ENCODE measurements around the gene DSC2. TPM values are rescaled to one million over a fixed set of nuclear protein-coding genes. Genes with fewer than 3 reads are reported as not detected.

The DSC2 gene
- polyA plus RNA-seq, 1 donor from 2014 or later, result 16.3 TPM

- Histone ChIP-seq H3K9me2 (ENCODE audit: insufficient read depth, low read length) (no peaks in the 10 kb centered on the region), H3K9me3 (ENCODE audit: low read length) (peaks cover 6% of the 10 kb centered on the region), H4K20me1 (ENCODE audit: insufficient read depth) (no peaks in the 10 kb centered on the region), H3K79me2 (replicated peaks; ENCODE audit: insufficient read depth, low read length) (no peaks in the 10 kb centered on the region), H3K9ac (ENCODE audit: low read length) (no peak overlapping the region), H3K27ac (ENCODE audit: low read length) (no peak overlapping the region), H3F3A (ENCODE audit: insufficient read depth, low read length, poor library complexity, severe bottlenecking) (no peaks in the 10 kb centered on the region), H3K4me2 (ENCODE audit: low read length) (no peak overlapping the region), H3K27me3 (ENCODE audit: insufficient read depth, low read depth, low read length) (peaks cover 71% of the 10 kb centered on the region), H3K4me3 (ENCODE audit: low read length) (peak overlapping the region; percentile 62), H3K36me3 (ENCODE audit: insufficient read depth, low read length) (no peaks in the 10 kb centered on the region), H2AFZ (ENCODE audit: low read depth, low read length) (no peak overlapping the region)
- TF ChIP-seq CTCF (IDR thresholded peaks at IDR 0.05; ENCODE audit: poor library complexity, severe bottlenecking) (no peak), EP300 (conservative IDR thresholded peaks at IDR 0.05; ENCODE audit: poor library complexity, severe bottlenecking) (no peak), TAF1 (IDR thresholded peaks at IDR 0.05; ENCODE audit: low read depth) (no peak), EZH2 (IDR thresholded peaks at IDR 0.05; ENCODE audit: borderline replicate concordance, insufficient read depth, low read length, poor library complexity, severe bottlenecking) (no peak), POLR2AphosphoS5 (IDR thresholded peaks at IDR 0.05) (no peak), MXI1 (conservative IDR thresholded peaks at IDR 0.05; ENCODE audit: poor library complexity, severe bottlenecking) (no peak), RAD21 (conservative IDR thresholded peaks at IDR 0.05) (no peak)
Measured at GRCh38 chr18:31042084-31042405, 60.2 kb downstream of the DSC2 start.

DNA sequence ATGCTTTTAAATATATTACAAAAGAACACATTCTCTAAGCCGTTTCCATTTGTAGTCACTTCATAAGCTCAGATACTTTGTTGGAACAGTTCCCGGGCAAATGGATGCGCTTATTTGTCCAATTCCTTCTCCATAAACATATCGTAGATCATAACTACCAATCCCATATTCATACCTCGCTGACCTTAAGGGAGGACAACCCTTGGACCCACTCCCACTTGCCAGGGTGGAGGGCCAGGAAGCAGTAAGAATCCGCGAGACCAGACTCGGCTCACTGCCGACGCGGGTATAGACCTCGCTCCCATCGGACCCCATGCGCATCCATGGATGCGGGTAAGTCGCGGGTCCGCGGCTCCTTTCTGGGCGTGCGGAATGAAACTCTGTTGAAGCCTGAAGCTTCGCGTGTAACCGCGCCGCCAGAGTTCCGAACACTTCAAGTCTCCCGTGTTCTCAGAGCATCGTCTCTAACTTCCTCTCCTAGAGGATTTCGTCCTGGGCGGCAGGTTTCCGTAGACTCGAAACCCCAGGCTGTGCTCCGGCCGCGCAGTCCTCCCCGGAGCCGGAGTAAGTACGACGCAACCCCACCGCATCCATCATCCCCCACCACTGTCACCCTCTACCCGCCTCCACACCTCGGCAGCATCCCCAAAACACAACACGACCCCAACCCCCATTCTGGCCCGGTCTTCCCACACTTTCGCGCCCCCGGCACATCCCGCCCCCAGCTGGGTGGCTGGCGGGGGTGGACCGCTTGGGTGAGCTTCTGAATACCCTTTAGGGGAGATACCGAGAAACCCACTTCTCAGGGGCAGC lies 60.7 kb downstream of the DSC2 start:
- Histone ChIP-seq H2AFZ (ENCODE audit: low read depth, low read length) (no peak overlapping the region), H3K4me2 (ENCODE audit: low read length) (no peak overlapping the region), H3K27ac (ENCODE audit: low read length) (no peak overlapping the region), H3K9ac (ENCODE audit: low read length) (no peak overlapping the region), H3F3A (ENCODE audit: insufficient read depth, low read length, poor library complexity, severe bottlenecking) (no peaks in the 10 kb centered on the region), H3K9me2 (ENCODE audit: insufficient read depth, low read length) (no peaks in the 10 kb centered on the region), H3K79me2 (replicated peaks; ENCODE audit: insufficient read depth, low read length) (no peaks in the 10 kb centered on the region), H3K27me3 (ENCODE audit: insufficient read depth, low read depth, low read length) (peaks cover 71% of the 10 kb centered on the region), H3K36me3 (ENCODE audit: insufficient read depth, low read length) (no peaks in the 10 kb centered on the region), H4K20me1 (ENCODE audit: insufficient read depth) (no peaks in the 10 kb centered on the region), H3K4me3 (ENCODE audit: low read length) (peak overlapping the region; percentile 62), H3K9me3 (ENCODE audit: low read length) (peaks cover 6% of the 10 kb centered on the region)
- no peak for TF ChIP-seq REST (IDR thresholded peaks at IDR 0.05; ENCODE audit: borderline replicate concordance)
- peak; percentile 49 for TF ChIP-seq EZH2 (IDR thresholded peaks at IDR 0.05; ENCODE audit: borderline replicate concordance, insufficient read depth, low read length, poor library complexity, severe bottlenecking)

All from neural cell (in vitro differentiated cells).